ENCODE results near the gene ATF6. TPM values are rescaled to one million over a fixed set of nuclear protein-coding genes. Genes with fewer than 3 reads are reported as not detected.
A peak's percentile ranks its signal among the peaks of the same experiment; 100 is the strongest.

Gene ATF6
- total RNA-seq, 6 experiments from 2014 or later, result 16.5 to 24.4 (median 20.4) TPM

DNA sequence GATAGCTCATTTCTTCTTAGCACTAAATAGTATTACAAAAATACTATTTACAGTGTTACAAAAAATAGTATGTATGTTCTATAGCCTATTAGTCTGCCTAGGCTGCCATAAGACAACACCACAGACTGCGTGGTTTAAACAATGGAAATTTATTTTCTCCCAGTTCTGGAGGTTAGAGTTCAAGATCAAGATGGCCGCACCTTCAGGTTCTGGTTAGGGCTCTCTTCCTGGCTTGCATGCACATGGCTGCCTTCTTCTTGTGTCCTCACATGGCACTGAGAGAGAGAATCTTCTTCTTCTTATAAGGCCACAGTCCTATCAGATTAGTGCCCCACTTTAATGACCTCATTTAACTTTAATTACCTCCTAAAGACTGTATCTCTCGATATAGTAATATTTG, 4.1 kb downstream of the ATF6 start:
- H3K4me1 ChIP-seq, result peaks cover 0 to 30% (median 14%) of the 10 kb centered on the region in 4 donors
- no peaks in the 10 kb centered on the region for H3K9me3 ChIP-seq
- TF ChIP-seq POLR2A (IDR thresholded peaks at IDR 0.05), result no peak
- TF ChIP-seq, protein P1, sequence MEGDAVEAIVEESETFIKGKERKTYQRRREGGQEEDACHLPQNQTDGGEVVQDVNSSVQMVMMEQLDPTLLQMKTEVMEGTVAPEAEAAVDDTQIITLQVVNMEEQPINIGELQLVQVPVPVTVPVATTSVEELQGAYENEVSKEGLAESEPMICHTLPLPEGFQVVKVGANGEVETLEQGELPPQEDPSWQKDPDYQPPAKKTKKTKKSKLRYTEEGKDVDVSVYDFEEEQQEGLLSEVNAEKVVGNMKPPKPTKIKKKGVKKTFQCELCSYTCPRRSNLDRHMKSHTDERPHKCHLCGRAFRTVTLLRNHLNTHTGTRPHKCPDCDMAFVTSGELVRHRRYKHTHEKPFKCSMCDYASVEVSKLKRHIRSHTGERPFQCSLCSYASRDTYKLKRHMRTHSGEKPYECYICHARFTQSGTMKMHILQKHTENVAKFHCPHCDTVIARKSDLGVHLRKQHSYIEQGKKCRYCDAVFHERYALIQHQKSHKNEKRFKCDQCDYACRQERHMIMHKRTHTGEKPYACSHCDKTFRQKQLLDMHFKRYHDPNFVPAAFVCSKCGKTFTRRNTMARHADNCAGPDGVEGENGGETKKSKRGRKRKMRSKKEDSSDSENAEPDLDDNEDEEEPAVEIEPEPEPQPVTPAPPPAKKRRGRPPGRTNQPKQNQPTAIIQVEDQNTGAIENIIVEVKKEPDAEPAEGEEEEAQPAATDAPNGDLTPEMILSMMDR (IDR thresholded peaks at IDR 0.05), result no peak
- DNase-seq (no peak), ATAC-seq (no peak)
- no peak overlapping the region for H3K4me3 ChIP-seq
- WGBS (ENCODE audit: insufficient coverage, low coverage, low lambda C conversion rate, missing lambda C conversion rate), result 95% methylated on average over 2 of the region's 3 CpGs
- intact Hi-C loops (cut with DNase I), result no loop called here
- H3K36me3 ChIP-seq, result no peaks in the 10 kb centered on the region
- H3K27me3 ChIP-seq, result no peaks in the 10 kb centered on the region
- H3K27ac ChIP-seq, result no peak overlapping the region

DNA sequence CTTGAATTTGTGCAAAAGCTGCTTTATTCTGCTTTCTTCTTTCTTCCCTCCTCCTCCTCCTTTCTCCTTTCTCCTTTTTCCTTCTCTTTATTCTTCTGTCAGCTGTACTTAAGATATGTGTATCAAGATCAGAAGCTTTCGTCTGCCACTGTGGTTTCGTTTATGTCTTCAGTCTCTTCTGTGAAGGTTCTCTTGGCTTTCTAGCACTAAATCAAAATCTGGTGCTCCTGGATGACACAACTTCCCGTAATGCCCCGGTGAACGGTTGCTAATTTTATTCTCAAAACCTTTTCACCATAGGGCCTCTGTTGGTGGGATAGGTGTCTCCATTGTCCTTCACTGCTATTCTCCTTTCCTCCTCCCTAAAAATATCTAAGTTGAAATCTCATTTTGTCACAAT, 5.0 kb downstream of the ATF6 start:
- DNase-seq (no peak), ATAC-seq (no peak)
- Histone ChIP-seq H3K27me3 (no peaks in the 10 kb centered on the region), H3K36me3 (no peaks in the 10 kb centered on the region), H3K4me3 (no peak overlapping the region), H3K9me3 (no peaks in the 10 kb centered on the region), H3K27ac (no peak overlapping the region), H3K4me1 (peaks cover 0 to 30% (median 14%) of the 10 kb centered on the region in 4 donors)
- WGBS (ENCODE audit: insufficient coverage, low coverage, low lambda C conversion rate, missing lambda C conversion rate), result 48% methylated on average over 5 of the region's 5 CpGs
- intact Hi-C loops (cut with DNase I), result no loop called here
- no peak for TF ChIP-seq POLR2A (IDR thresholded peaks at IDR 0.05)

DNA sequence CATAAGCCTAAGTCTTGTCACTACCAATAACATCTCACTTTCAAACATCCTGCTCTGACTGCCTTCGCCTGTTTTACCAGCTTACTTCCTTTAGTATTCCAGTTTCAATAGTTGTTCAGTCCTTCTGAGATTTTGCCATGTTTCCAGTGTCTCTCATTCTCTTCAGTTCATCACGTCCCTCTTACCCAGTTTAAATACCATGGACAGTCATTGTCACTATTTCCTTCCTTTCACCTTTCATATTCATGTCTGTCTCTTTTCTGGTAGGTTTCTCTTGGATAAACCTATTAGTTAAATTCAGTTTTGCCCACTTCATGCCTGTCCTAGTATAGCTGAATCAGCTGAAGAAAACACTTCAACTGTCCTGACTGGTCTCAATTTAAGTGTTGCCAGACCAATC, 5.9 kb downstream of the ATF6 start:
- no peaks in the 10 kb centered on the region for H3K36me3 ChIP-seq
- WGBS (ENCODE audit: insufficient coverage, low coverage, low lambda C conversion rate, missing lambda C conversion rate), result 74% methylated on average over 2 of the region's 2 CpGs
- peaks cover 0 to 28% (median 13%) of the 10 kb centered on the region in 4 donors for H3K4me1 ChIP-seq
- intact Hi-C loops (cut with DNase I), result no loop called here
- no peak for DNase-seq
- no peaks in the 10 kb centered on the region for H3K27me3 ChIP-seq
- no peak overlapping the region for H3K4me3 ChIP-seq
- no peaks in the 10 kb centered on the region for H3K9me3 ChIP-seq
- TF ChIP-seq, protein P1 (IDR thresholded peaks at IDR 0.05), result no peak
- no peak for TF ChIP-seq POLR2A (IDR thresholded peaks at IDR 0.05)
- peak overlapping the region in 1 of 3 donors; percentile 17 for H3K27ac ChIP-seq
- peak; percentile 12 to 23 (median 17) for ATAC-seq

DNA sequence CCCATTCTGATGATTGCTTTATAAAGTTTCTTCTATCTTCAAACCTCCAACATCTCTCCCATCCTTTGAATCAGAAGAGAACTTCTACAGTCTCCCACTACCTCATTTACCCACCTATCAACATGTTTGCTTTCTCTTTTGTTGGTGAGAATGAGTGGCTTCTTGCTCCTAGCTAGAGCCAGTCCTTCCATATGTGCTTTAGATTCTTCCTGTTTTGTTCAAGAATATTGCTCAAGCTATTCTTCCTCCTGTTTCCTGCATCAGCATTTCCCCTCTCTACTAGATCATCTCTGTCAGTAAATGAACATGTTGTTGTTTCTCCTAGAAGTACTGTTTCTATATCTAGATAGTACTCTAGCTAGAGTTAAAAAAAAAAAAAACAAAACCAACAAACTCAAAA, 6.3 kb downstream of the ATF6 start:
- Histone ChIP-seq H3K27ac (peak overlapping the region in 1 of 3 donors; percentile 17), H3K9me3 (no peaks in the 10 kb centered on the region), H3K27me3 (no peaks in the 10 kb centered on the region), H3K4me1 (peaks cover 0 to 24% (median 11%) of the 10 kb centered on the region in 4 donors), H3K36me3 (no peaks in the 10 kb centered on the region), H3K4me3 (no peak overlapping the region)
- intact Hi-C loops (cut with DNase I), result no loop called here
- TF ChIP-seq, protein P1 (IDR thresholded peaks at IDR 0.05), result no peak
- TF ChIP-seq POLR2A (IDR thresholded peaks at IDR 0.05), result peak; percentile 12
- peak; percentile 50 to 78 (median 72) for ATAC-seq
- DNase-seq, result no peak

DNA sequence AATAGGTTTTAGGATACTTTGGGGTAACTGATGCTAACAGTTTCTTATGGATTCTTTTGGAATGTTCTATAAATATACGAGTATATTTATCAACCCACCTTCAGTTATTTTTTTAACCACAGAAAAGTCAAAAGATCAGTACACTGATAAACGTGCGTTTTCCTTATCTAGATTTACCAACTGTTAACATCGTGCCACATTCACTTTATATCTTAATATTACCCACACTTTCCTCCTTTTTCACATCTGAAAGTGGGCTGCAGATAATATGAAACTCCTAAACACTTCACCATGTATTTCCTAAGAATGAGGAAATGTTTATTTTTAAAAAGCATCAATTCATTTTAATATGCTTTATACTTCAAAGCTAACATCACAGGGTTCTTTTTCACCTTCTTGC, 7.7 kb downstream of the ATF6 start:
- intact Hi-C loops (cut with DNase I), result no loop called here
- Histone ChIP-seq H3K4me1 (peaks cover 0 to 17% (median 4%) of the 10 kb centered on the region in 4 donors), H3K9me3 (no peaks in the 10 kb centered on the region), H3K27ac (no peak overlapping the region), H3K36me3 (peaks cover 0 to 3% (median 0%) of the 10 kb centered on the region in 4 donors), H3K4me3 (no peak overlapping the region), H3K27me3 (no peaks in the 10 kb centered on the region)
- no peak for DNase-seq
- 44% methylated on average over 4 of the region's 4 CpGs for WGBS (ENCODE audit: insufficient coverage, low coverage, low lambda C conversion rate, missing lambda C conversion rate)
- no peak for TF ChIP-seq POLR2A (IDR thresholded peaks at IDR 0.05)
- TF ChIP-seq, protein P1 (IDR thresholded peaks at IDR 0.05), result no peak
- ATAC-seq, result no peak
